HG02798 (cell line): ENCODE data around the gene NEB.
A peak's percentile ranks its signal among the peaks of the same experiment; 100 is the strongest.

Experiments
- ATAC-seq: cut with Tn5 transposase; IDR thresholded peaks from one replicate; pipeline ENCODE4 v1.9.1; 2021; ENCODE audit warnings: mild to moderate bottlenecking; ENCODE audit not compliant: unreplicated experiment, poor library complexity

Gene NEB, protein sequence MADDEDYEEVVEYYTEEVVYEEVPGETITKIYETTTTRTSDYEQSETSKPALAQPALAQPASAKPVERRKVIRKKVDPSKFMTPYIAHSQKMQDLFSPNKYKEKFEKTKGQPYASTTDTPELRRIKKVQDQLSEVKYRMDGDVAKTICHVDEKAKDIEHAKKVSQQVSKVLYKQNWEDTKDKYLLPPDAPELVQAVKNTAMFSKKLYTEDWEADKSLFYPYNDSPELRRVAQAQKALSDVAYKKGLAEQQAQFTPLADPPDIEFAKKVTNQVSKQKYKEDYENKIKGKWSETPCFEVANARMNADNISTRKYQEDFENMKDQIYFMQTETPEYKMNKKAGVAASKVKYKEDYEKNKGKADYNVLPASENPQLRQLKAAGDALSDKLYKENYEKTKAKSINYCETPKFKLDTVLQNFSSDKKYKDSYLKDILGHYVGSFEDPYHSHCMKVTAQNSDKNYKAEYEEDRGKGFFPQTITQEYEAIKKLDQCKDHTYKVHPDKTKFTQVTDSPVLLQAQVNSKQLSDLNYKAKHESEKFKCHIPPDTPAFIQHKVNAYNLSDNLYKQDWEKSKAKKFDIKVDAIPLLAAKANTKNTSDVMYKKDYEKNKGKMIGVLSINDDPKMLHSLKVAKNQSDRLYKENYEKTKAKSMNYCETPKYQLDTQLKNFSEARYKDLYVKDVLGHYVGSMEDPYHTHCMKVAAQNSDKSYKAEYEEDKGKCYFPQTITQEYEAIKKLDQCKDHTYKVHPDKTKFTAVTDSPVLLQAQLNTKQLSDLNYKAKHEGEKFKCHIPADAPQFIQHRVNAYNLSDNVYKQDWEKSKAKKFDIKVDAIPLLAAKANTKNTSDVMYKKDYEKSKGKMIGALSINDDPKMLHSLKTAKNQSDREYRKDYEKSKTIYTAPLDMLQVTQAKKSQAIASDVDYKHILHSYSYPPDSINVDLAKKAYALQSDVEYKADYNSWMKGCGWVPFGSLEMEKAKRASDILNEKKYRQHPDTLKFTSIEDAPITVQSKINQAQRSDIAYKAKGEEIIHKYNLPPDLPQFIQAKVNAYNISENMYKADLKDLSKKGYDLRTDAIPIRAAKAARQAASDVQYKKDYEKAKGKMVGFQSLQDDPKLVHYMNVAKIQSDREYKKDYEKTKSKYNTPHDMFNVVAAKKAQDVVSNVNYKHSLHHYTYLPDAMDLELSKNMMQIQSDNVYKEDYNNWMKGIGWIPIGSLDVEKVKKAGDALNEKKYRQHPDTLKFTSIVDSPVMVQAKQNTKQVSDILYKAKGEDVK (N-terminal part only)

DNA sequence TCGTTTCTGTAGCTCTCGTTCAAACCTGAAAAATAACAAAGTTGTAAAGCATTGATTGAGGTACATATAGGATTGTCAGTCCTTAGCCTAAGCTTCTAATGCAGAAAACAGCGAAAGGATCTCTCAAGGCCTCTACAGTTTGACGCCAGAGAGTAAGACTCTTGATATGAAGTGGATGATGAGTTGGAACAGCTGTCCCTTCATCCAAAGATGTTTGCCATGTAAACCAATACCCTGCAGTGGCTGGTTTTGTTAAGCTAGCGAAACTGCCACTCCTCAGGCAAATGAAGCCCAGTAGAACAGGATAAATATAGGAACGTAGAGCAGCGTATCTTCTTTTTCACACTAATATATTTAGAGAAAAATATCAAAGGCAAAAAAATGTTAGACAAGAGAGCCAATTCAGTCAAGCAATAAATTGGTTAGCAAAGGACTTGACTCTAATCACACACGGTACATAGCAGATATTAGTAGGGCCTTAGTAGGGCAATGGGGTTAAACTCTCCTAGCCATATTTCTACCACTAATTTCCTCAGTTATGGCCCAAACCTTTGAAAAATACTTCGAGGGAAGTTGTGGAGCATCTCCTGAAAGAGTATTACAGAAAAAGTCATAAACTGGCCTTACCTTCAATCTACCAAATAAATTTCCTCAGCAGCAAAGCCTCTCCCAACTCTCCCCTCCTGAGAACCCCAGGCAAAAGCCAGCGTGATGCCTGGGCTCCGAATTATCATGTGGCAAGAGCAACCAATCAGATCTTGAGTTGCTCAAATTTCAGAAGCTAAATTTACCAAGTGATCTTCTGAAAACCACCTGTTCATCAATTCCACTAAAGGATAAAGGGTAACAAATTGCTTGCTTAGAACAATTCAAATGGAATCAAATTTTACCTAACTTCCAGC lies at the start of gene NEB:
NEB (minus strand) TSS at position 706 of the 902 bp plus-strand sequence. CDS start 1,320 bp downstream, outside the sequence.
- no peak for ATAC-seq

DNA sequence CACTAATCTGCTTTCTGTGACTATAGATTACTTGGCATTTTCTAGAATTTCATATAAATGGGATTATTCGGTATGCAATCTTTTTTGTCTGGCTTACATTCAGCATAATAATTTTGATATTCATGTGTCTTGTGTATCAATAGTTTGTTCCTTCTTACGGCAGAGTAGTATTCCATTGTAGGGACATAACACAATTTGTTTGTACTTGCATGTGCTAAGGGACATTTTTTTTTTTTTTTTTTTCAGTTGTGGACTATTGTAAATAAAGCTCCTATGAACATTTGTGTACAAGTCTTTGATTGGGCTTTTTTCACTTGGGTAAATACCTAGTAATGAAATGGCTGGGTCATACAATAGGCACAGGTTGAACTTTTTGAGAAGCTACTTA lies 48.9 kb upstream of the NEB start:
- no peak for ATAC-seq

DNA sequence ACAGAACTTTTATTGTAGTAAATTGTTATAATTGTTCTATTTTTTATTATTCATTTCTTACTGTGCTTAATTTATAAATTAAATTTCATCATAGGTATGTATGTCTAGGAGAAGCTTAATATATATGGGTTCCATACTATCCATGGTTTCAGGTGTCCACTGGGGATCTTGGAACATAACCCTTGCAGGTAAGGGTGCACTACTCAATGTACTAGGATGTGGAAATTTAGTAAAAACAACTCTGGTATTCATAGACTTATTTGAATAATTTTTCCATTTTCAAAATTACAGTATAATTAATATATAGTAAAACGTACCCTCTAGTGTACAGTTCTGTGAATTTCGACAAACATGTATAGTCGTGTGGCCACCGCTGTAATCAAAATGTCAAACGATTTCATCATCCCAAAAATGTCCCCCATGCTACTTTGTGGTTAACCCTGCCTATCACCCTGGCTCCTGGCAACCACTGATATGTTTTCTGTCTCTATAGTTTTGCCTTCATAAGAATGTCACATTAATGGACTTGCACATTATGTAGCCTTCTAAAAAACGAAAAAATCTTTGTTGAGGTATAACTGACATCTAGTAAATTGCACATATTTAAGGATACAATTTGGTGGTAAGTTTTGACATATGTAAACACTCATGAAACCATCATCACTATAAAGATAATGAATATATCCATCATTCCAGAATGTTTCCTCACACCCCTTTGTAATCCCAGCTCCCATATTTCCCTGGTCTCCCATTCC lies 48.3 kb upstream of the NEB start:
- no peak for ATAC-seq

DNA sequence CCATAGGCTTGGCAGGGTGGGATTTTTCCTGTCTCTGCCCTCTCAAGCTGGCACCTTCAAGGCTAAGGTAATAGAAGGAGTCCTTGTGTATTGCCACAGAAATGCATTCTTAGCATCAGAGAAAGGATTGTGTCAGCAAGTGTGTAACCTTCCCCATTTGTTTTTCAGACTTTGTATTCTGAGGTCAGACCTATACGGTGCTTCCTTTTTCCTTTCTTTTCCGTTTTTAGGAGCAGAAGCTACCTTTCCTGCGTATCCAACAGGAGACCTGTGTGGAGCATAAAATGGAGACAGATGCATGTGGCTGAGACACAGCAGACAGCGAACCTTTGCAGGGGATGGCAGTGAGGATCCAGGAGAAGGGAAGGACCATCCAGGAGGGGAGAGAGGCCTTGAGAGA lies 47.4 kb upstream of the NEB start:
- no peak for ATAC-seq

DNA sequence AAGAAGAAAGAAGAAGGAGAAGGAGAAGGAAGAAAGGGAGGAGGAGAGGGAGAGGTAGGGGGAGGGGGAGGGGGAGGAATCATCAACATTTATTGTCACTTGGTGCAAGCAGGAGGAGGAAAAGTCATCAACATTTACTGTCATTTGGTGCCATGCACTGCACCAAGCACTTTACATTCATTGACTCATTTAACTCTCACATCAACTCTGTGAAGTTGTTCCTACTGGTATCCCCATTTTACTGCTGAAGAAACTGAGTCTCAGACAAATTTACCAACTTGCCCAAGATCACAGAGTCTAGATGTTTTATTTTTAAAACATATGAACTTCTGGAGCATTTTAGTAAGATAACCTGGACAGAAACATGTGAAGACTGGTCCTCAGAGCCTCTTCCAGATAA lies 46.7 kb upstream of the NEB start:
- no peak for ATAC-seq

DNA sequence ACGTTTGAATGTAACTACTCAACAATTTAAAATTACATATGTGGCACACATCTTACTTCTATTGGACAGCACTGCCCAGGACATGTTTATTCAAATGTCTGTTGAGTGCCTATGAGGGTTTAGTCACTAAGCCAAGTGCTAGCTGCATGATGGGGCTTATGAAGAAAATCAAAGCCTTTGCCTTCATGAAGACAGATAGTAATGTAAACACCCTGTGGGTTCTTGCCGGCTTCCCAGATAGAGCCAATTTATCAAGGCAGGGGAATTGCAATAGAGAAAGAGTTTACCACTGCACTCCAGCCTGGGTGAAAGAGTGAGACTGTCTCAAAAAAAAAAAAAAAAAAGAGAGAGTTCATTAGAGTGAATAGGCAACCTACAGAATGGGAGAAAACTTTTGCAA lies 43.7 kb upstream of the NEB start:
- ATAC-seq, result no peak

DNA sequence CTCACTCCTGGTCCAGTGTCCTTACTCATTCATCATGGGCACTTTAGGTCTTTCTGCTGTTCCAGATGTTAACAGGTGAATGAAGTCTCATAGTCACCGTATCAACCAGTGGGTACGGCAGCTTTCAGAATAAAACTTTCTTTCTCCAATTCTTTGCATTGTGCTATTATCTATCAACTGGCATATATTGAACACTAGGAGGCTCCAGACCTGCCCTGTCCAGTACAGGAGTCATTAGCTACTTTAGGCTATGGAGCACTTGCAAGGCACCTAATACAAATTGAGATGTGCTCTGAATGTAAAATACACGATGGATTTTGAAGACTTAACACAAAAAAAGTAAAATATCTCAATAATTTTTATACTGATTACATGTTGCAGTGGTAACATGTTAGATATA lies 43.2 kb upstream of the NEB start:
- no peak for ATAC-seq

DNA sequence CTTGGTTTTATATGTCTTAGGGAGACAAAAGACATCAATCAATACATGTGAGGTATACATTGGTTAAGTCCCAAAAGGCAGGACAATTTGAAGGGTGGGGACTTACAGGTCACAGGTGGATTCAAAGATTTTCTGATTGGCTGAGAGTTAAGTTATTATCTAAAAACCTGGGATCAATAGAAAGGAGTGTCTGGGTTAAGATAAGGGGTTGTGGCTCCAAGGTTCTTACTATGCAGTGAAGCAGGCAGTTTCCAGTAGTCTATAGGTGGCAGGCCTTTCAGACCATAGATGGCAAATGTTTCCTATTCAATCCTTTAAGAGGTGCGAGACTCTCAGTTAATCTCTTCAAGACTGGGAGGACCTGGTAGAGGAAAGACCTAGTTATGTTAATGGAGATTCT lies 42.1 kb upstream of the NEB start:
- no peak for ATAC-seq

DNA sequence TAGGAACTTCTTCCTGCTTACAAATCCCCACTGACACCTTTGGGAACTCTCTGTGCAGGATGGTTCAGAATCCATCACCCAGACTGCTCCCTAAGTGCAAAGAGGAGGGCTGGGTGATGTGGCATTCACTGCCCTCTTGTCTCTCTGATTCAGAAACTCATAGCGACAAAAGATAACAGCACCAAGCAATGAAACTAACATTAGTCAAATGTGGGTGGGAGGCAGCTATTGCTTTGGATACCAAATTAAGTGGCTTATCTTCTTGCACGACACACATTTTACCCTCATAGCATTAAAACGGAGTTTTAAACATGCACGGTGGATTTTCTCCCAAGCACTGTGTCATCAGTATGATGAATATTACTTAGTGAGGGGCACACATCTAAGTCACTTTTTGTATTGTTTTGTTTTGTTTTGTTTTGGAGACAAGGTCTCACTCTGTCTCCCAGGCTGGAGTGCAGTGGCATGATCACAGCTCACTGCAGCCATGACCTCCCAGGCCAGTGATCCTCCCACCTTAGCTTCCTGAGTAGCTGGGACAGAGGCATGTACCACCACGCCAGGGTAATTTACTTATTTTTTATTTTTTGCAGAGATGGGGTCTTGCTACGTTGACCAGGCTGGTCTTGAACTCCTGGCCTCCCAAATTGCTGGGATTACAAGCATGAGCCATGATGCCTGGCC lies 40.9 kb upstream of the NEB start:
- ATAC-seq, result peak; percentile 35

DNA sequence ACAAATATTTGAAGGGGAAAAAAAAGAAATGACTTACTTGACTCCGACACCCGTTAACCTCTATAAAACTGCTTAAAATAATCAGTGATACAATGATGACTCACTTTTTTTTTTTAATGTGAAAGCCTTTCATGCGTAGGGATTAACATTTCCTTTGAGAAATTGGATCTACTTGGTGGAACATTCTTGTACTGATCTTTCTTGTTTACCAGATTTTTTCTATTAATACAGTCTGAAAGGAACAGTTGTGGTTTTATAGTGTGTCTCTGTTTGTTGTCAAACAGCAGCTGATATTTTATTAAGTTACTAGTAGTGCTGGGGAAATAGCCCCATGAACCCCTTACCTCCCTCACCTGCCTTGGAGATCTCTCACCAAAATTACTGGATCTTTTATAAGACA lies 40.2 kb upstream of the NEB start:
- ATAC-seq, result no peak

DNA sequence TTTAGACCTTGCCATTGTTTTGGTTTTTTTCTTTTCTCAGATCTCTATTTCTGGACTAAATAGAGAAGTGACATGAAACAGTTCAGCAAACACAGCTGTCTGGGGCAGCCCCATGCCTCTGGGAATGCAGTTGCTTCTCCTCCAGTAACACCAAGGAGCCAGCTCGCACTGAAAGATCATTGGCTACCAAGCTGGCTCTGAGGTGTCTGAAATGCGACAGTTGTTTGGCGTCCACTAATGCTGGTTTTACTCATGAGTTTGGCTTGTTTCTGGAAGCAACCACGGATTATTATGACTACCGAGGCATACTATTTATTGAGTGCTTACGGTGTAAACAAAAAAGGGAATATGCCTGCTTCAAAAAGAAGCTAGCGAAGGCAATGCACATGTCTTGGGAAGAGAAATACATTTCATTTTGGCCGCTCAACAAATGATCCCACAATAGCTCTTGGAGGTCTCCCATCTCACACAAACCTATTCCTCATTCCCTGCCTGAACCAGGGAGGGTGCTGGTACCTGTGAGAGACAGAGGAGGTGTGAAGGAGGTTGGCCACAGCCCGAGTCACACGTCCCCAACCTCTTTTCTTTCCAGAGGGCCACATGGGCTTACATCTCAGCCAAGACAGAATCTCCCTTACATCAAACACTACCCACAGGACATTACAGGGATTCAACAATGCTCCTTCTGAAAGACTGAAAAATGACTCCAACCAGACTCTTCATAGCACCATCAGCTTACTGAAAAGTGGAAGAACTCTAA lies 37.5 kb upstream of the NEB start:
- ATAC-seq, result peak; percentile 96

DNA sequence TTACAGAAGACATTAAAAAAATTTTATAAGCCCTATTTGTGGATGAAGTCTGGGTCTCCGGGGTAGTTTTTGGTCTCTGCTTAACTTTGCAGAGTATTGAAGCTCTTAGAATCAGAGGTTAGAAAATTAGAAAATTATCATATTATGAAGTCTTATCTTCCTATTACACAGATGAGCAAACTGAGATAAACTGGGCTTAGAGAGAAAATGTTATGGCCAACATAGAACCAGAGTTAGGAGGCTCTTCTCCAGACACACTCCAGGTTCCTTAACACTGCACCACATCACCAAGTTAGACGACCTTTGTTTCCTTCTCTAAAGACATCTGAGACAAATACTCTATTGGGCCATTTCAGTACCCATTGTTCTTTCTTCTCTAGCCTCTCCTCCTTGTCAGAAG lies 36.7 kb upstream of the NEB start:
- ATAC-seq, result peak; percentile 23

DNA sequence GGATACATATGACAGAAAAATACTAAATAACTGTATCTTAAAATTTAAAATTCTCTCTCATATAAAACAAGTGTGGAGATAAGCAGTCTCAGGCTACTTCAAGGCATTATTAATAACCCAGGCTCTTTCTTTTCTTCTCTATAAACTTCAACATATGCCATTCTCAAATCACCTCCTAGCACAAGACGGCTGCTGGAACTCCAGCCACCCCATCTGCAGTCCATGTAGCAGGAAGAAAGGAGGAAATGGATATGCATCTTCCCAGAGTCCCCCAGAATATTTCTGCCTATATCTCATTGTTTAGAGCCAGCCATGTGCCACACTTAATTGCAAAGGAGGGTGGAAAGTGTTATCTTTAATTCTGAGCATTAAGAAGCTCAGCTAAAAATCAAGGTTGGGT lies 35.3 kb upstream of the NEB start:
- no peak for ATAC-seq

DNA sequence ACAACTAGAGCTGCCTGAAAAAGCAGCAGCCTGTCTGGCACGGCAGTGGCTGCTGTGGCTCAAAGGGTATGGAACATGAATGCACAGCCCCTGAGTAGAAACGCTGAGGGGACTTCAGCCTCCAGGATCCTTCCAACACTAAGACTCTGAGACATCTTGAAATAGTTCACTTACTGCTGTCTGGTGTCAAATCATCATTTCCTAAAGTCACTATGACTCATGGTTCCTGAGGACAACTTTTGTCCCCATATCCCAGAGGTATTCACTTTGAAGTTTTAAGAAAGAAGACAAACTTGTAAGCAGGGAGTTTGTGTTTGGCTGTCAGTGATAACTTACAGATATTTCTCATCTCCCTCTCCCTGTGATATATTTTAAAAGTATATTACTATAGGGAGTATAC lies 33.3 kb upstream of the NEB start:
- ATAC-seq, result no peak

DNA sequence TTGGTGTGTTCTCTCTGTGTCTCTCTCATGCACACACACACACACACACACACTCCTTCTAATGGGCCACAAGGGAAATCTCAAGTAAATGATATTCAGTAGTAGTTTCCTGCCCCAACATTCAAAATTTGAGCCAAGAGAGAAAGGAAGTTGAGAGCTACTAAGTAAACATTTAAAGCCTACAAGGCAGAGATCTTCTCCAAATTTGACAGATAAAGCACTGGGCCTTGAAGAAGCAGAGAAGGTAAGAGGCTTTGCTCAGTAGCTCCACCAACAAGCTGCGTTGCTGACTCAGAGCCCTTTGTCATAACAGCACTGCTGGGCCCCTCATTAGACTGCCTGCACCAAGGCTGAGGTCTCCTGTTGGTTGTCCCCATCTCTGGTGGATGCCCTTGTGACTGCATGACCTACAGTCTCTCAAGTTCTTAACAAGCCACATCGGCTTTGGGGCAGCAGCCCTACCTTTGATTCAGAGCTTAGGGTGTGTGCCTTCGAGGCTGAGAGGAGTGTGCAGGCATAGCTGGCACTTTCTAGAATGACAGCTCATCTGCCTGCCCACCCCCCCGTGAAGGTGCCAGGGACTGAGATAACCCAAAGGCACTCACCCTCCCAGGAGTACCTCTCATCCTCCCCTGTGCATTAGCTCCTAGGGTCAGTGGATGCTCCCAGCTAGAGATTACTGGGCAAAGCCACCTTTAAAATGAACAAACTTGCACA lies 32.3 kb upstream of the NEB start:
- ATAC-seq, result peak; percentile 48

DNA sequence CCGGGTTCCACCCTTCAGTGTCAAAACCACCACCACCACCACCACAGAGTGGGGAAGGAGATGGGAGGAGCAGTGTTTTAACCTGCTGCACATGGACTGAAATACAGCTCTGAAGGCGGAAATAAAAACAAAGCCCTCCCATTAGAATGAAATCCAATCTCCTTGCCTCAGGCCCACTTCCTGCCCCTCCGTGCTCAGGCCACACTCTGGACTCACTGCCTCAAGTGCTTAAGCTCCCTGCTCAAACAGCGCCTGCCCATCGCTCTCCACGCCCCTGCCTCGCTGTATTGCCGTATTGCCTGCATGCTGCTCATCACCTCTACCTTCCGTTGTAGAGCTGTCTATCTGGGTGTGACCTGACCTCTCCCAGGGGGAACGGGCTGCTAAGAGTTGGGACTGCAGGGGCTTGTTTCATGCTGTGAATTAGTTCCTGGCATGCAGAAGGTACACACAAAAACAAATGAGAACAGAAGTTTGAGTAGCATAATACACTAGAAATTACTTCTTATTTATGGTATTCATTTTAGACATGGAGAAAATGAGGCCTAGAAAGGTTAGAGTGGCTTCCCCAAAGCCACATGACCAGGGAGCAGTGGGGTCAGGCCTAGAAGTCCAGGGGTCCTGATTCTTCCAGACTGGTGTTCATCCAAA lies 31.6 kb upstream of the NEB start:
- ATAC-seq, result no peak

DNA sequence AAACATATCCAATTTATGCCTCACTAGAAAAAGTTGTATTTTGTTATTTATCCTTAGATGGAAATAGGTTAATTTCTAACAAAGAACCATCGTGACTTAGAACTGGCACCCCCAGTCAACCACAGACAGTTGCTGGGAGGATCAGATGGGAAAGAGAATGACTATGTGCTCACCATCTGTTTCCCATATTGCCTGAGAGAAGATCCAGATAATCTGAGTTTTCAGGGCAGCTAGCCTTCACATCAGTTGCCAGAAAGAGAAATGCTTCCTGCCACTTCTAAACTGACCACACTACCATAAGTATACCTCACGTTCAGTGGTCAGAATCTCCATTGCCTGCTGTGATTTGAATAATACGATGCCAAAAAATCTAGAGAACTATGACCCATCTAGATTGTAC lies 28.4 kb upstream of the NEB start:
- ATAC-seq, result no peak
